ENCODE results near the gene DNAJA3. TPM values are rescaled to one million over a fixed set of nuclear protein-coding genes. Genes with fewer than 3 reads are reported as not detected.

Gene DNAJA3
- total RNA-seq, 1 donor from 2014 or later: 31.1 TPM

GRCh38 chr16:4401094-4401501 is 24.6 kb upstream of the DNAJA3 start:
- peaks cover 21% of the 10 kb centered on the region for H3K36me3 Mint-ChIP-seq (ENCODE audit: unreplicated experiment)
- H3K27me3 Mint-ChIP-seq (ENCODE audit: unreplicated experiment): no peaks in the 10 kb centered on the region
- no peaks in the 10 kb centered on the region for H3K9me3 Mint-ChIP-seq (ENCODE audit: unreplicated experiment)
- DNase-seq (ENCODE audit: extremely low spot score, unreplicated experiment): no peak
- no peak for TF ChIP-seq CTCF (IDR thresholded peaks at IDR 0.05)
- no peak overlapping the region for H3K4me3 Mint-ChIP-seq (ENCODE audit: unreplicated experiment)
- H3K27ac Mint-ChIP-seq (ENCODE audit: unreplicated experiment): no peak overlapping the region
- H3K4me1 Mint-ChIP-seq (ENCODE audit: unreplicated experiment): peaks cover 4% of the 10 kb centered on the region

- Mint-ChIP-seq H3K36me3 (ENCODE audit: unreplicated experiment) (peaks cover 21% of the 10 kb centered on the region), H3K27ac (ENCODE audit: unreplicated experiment) (no peak overlapping the region), H3K9me3 (ENCODE audit: unreplicated experiment) (no peaks in the 10 kb centered on the region), H3K4me3 (ENCODE audit: unreplicated experiment) (no peak overlapping the region), H3K27me3 (ENCODE audit: unreplicated experiment) (no peaks in the 10 kb centered on the region), H3K4me1 (ENCODE audit: unreplicated experiment) (peaks cover 4% of the 10 kb centered on the region)
- TF ChIP-seq CTCF (IDR thresholded peaks at IDR 0.05): no peak
- no peak for DNase-seq (ENCODE audit: extremely low spot score, unreplicated experiment)
These were observed 24.2 kb upstream of the DNAJA3 start for GRCh38 chr16:4401510-4401909.

GRCh38 chr16:4402439-4403132 is 23.1 kb upstream of the DNAJA3 start:
- Mint-ChIP-seq H3K27ac (ENCODE audit: unreplicated experiment) (no peak overlapping the region), H3K9me3 (ENCODE audit: unreplicated experiment) (no peaks in the 10 kb centered on the region), H3K4me1 (ENCODE audit: unreplicated experiment) (peaks cover 4% of the 10 kb centered on the region), H3K36me3 (ENCODE audit: unreplicated experiment) (peaks cover 21% of the 10 kb centered on the region), H3K4me3 (ENCODE audit: unreplicated experiment) (no peak overlapping the region), H3K27me3 (ENCODE audit: unreplicated experiment) (no peaks in the 10 kb centered on the region)
- peak; percentile 95 for DNase-seq (ENCODE audit: extremely low spot score, unreplicated experiment)
- TF ChIP-seq CTCF (IDR thresholded peaks at IDR 0.05): peak; percentile 93

DNA sequence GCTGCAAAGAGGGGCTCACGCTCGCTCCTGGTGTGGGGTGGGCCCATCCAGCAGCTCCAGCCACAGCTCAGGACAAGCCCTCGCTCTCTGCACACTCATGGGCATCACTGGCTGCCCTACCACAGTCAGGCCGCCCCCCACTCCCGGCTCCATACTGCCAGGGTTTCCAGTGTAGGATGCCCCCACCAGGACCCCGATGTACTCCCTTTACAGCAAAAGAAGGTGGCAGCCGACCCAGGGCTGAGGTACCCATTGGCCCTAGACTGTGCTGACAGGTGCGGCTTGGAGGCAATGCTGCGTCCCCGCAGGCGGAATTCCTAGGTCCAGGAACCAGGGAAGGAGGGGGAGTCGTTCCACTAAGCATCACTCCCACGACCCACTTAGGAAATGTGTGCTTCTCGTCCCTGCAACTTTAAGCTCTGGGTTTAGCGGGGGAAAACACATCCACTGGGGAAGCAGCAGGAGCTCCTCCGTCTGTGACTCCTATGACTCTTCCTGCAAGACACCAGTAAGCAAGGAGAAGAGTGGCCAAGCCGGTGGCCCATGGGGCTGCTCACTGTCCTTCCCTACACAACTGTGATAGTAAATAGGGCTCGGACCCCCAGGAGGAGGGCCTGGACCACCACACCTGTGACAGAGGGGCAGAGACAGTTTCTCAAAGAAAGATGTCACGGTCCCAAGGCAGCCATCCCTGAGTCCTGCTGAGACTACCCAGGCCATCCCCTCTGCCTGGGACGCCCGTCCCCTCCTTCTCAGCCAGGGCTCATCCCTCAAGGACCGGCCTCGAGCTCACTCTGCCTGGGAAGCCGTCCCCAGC is 22.3 kb upstream of the DNAJA3 start:
- no peak overlapping the region for H3K27ac Mint-ChIP-seq (ENCODE audit: unreplicated experiment)
- peaks cover 4% of the 10 kb centered on the region for H3K4me1 Mint-ChIP-seq (ENCODE audit: unreplicated experiment)
- H3K9me3 Mint-ChIP-seq (ENCODE audit: unreplicated experiment): no peaks in the 10 kb centered on the region
- H3K27me3 Mint-ChIP-seq (ENCODE audit: unreplicated experiment): no peaks in the 10 kb centered on the region
- no peak for DNase-seq (ENCODE audit: extremely low spot score, unreplicated experiment)
- no peak for TF ChIP-seq CTCF (IDR thresholded peaks at IDR 0.05)
- H3K4me3 Mint-ChIP-seq (ENCODE audit: unreplicated experiment): no peak overlapping the region
- peaks cover 21% of the 10 kb centered on the region for H3K36me3 Mint-ChIP-seq (ENCODE audit: unreplicated experiment)
